ENCODE data around the gene TMTC4. TPM values are rescaled to one million over a fixed set of nuclear protein-coding genes. Genes with fewer than 3 reads are reported as not detected.
A peak's percentile ranks its signal among the peaks of the same experiment; 100 is the strongest.

TMTC4 gene
- total and polyA plus RNA-seq, 2 of the 4 experiments (the other 2 are of a cell fraction) = 8.4 to 14.3 TPM

GRCh38 chr13:100625447-100625846 is 49.1 kb downstream of the TMTC4 start:
- Histone ChIP-seq H3K36me3 (ENCODE audit: control insufficient read depth, insufficient read depth, low read length) (peaks cover 6% of the 10 kb centered on the region), H3K4me2 (ENCODE audit: low read depth, low read length) (no peak overlapping the region)
- POLR2A ChIA-PET (ENCODE audit: unreplicated experiment) = no interaction called here

More at GRCh38 chr13:100625447-100625846, 49.1 kb downstream of the TMTC4 start:
- Histone ChIP-seq H2BK5ac (ENCODE audit: low read depth, low read length, poor library complexity, severe bottlenecking) (no peak overlapping the region), H3K18ac (ENCODE audit: low read depth, low read length) (no peak overlapping the region), H3K9ac (ENCODE audit: low read depth, low read length) (no peak overlapping the region), H3K27me3 (ENCODE audit: control insufficient read depth, insufficient read depth, low read length) (no peaks in the 10 kb centered on the region), H3K23ac (ENCODE audit: low read depth, low read length) (no peak overlapping the region), H3K14ac (replicated peaks; ENCODE audit: low read depth, low read length) (no peak overlapping the region), H4K91ac (ENCODE audit: insufficient read depth, low read depth, low read length) (no peak overlapping the region), H3K79me1 (ENCODE audit: low read depth in 1 of 2, low read length in 2 of 2) (no peaks in the 10 kb centered on the region), H3K27ac (ENCODE audit: insufficient read depth, low read length) (no peak overlapping the region), H4K20me1 (ENCODE audit: insufficient read depth, low read length) (no peaks in the 10 kb centered on the region), H3K4me3 (ENCODE audit: insufficient read depth, low read depth, low read length) (no peak overlapping the region), H4K5ac (ENCODE audit: low read depth, low read length) (no peak overlapping the region), H2BK20ac (ENCODE audit: low read depth, low read length) (no peak overlapping the region), H2AFZ (replicated peaks; ENCODE audit: low read length, poor library complexity) (no peak overlapping the region), H3K9me1 (ENCODE audit: insufficient read depth, low read length) (peaks cover 2% of the 10 kb centered on the region; the same call in 1 of the 2 replicates), H2BK15ac (ENCODE audit: low read depth, low read length) (no peak overlapping the region), H3K9me3 (ENCODE audit: control insufficient read depth, insufficient read depth, low read length) (no peaks in the 10 kb centered on the region), H2AK9ac (replicated peaks; ENCODE audit: low read depth, low read length, poor library complexity) (no peak overlapping the region), H2AK5ac (ENCODE audit: low read depth, low read length) (no peak overlapping the region), H3K4me1 (ENCODE audit: control insufficient read depth, insufficient read depth, low read length) (peaks cover 3% of the 10 kb centered on the region; the same call in 1 of the 2 replicates), H2BK120ac (ENCODE audit: low read depth, low read length) (no peak overlapping the region), H4K8ac (ENCODE audit: low read depth in 2 of 2, low read length in 2 of 2) (no peak overlapping the region), H3K56ac (ENCODE audit: extremely low read depth, insufficient read depth, low read length) (no peak overlapping the region), H3K4ac (ENCODE audit: low read depth, low read length) (no peak overlapping the region)
- ATAC-seq (ENCODE audit: low read depth) = peak; percentile 48
- intact Hi-C loops (cut with micrococcal nuclease) = no loop called here
- no peak for TF ChIP-seq RCOR1 (IDR thresholded peaks at IDR 0.05; ENCODE audit: insufficient replicate concordance, low read length)
- no peak for TF ChIP-seq MXI1 (IDR thresholded peaks at IDR 0.05; ENCODE audit: borderline replicate concordance, low read depth, low read length)
- TF ChIP-seq RAD21 (IDR thresholded peaks at IDR 0.05; ENCODE audit: low read length) = no peak
- TF ChIP-seq SMC3 (IDR thresholded peaks at IDR 0.05; ENCODE audit: low read depth, low read length) = no peak
- no peak for TF ChIP-seq USF2 (IDR thresholded peaks at IDR 0.05; ENCODE audit: low read depth, low read length)
- TF ChIP-seq CTCF (conservative IDR thresholded peaks at IDR 0.05; ENCODE audit: low read depth, low read length) = no peak
- no peak for TF ChIP-seq MAFK (IDR thresholded peaks at IDR 0.05; ENCODE audit: low read depth, low read length)
- TF ChIP-seq MAZ (IDR thresholded peaks at IDR 0.05; ENCODE audit: borderline replicate concordance, low read depth, low read length) = no peak
- no peak for TF ChIP-seq ELK1 (IDR thresholded peaks at IDR 0.05; ENCODE audit: borderline replicate concordance, low read depth, low read length)
- TF ChIP-seq BHLHE40 (IDR thresholded peaks at IDR 0.05; ENCODE audit: low read depth, low read length) = no peak
- no peak for TF ChIP-seq FOS (IDR thresholded peaks at IDR 0.05; ENCODE audit: low read depth, low read length)
- no peak for TF ChIP-seq NFE2L2 (IDR thresholded peaks at IDR 0.05; ENCODE audit: low read depth, low read length)
- no peak for TF ChIP-seq CHD1 (IDR thresholded peaks at IDR 0.05; ENCODE audit: low read depth, low read length)
- no peak for TF ChIP-seq CEBPB (IDR thresholded peaks at IDR 0.05; ENCODE audit: low read depth, low read length)
- no peak for TF ChIP-seq POLR2A (IDR thresholded peaks at IDR 0.05; ENCODE audit: low read depth, low read length)
- TF ChIP-seq RFX5 (IDR thresholded peaks at IDR 0.05; ENCODE audit: low read depth, low read length) = no peak
- in situ Hi-C loops (cut with MboI; ENCODE audit: low sequenced_read_pairs) = no loop called here
- no CpG with 5 or more reads among the region's 9 CpGs for WGBS, 2 experiments (ENCODE audit: extremely low coverage in 2 of 2, insufficient read length in 1 of 2)
- dilution Hi-C loops (cut with HindIII; ENCODE audit: low sequenced_read_pairs, unreplicated experiment) = no loop called here
- no TSS peak for BruUV-seq (replicated peaks)
- CTCF ChIA-PET = no interaction called here
- no peak for DNase-seq

Measured in IMR-90 (cell line).